Fibroblast of skin of right quadriceps (primary cell): ENCODE measurements around the gene ACOX3.

Experiments
- DNase-seq: peaks from one replicate; pipeline ENCODE4 v3.0.0-alpha.2; 2013

ACOX3 gene

GRCh38 chr4:8385106-8385505, 55.4 kb downstream of the ACOX3 start:
- no peak for DNase-seq

- DNase-seq = no peak
Observed at GRCh38 chr4:8384397-8385060, 56.0 kb downstream of the ACOX3 start.

- peak; percentile 29 for DNase-seq
Observed at GRCh38 chr4:8383451-8384160, 56.9 kb downstream of the ACOX3 start.

- no peak for DNase-seq
Observed at GRCh38 chr4:8383016-8383415, 57.5 kb downstream of the ACOX3 start.

- no peak for DNase-seq
Observed at GRCh38 chr4:8381814-8382581, 58.5 kb downstream of the ACOX3 start.

GRCh38 chr4:8380511-8381415, 59.8 kb downstream of the ACOX3 start:
- no peak for DNase-seq

GRCh38 chr4:8379771-8380170, 60.8 kb downstream of the ACOX3 start:
- DNase-seq = no peak

- no peak for DNase-seq
Observed at GRCh38 chr4:8379281-8379680, 61.2 kb downstream of the ACOX3 start.

- DNase-seq = no peak
Observed at GRCh38 chr4:8378776-8379175, 61.7 kb downstream of the ACOX3 start.

- no peak for DNase-seq
Observed at GRCh38 chr4:8378101-8378724, 62.3 kb downstream of the ACOX3 start.

GRCh38 chr4:8377103-8378075, 63.1 kb downstream of the ACOX3 start:
- no peak for DNase-seq

- no peak for DNase-seq
Observed at GRCh38 chr4:8376361-8377102, 64.0 kb downstream of the ACOX3 start.

- no peak for DNase-seq
Observed at GRCh38 chr4:8374851-8375649, 65.5 kb downstream of the ACOX3 start.

- DNase-seq = no peak
Observed at GRCh38 chr4:8373973-8374545, 66.5 kb downstream of the ACOX3 start.

- DNase-seq = no peak
Observed at GRCh38 chr4:8373270-8373972, 67.1 kb downstream of the ACOX3 start.

- no peak for DNase-seq
Observed at GRCh38 chr4:8372506-8372905, 68.0 kb downstream of the ACOX3 start.

GRCh38 chr4:8371596-8371995, 68.9 kb downstream of the ACOX3 start:
- DNase-seq = no peak

GRCh38 chr4:8370835-8371595, 69.5 kb downstream of the ACOX3 start:
- no peak for DNase-seq
